AG10803 (cell line): ENCODE data around the gene SELENON.

Source experiments
- DNase-seq: peaks from one replicate; pipeline ENCODE4 v3.0.0; 2010; ENCODE audit warnings: low read depth
- H3K4me3 ChIP-seq: 2 replicates; pipeline ENCODE4 v1.5.1; 2011; ENCODE audit warnings: mild to moderate bottlenecking, low read length, control low read depth
- TF ChIP-seq, protein P1 (sequence below): conservative IDR thresholded peaks from 2 replicates; pipeline ENCODE4 v1.5.1; 2011; ENCODE audit warnings: mild to moderate bottlenecking, low read length, control low read depth, inconsistent platforms

SELENON gene

DNA sequence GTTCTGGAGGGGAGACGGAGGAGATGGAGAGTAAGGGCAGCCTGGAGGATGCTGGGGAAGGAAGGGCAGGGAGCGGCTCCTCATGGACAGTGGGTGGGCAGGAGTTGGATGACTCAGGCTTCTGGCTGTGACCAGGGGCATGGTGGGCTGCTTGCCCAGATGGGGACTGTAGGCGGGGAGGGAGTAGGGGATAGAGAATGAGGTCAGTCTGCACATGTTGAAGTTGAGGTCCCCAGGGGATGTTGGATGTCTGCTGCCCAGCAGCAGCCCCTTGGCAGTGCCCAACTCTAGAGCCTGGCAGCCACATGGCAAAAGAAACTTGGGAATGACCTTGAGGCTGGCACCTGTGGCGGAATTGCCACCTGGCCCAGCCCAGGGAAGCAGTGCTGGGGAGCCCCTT is 6.4 kb downstream of the SELENON start:
- no peak overlapping the region for H3K4me3 ChIP-seq
- peak; percentile 60 for DNase-seq
- TF ChIP-seq, protein P1, sequence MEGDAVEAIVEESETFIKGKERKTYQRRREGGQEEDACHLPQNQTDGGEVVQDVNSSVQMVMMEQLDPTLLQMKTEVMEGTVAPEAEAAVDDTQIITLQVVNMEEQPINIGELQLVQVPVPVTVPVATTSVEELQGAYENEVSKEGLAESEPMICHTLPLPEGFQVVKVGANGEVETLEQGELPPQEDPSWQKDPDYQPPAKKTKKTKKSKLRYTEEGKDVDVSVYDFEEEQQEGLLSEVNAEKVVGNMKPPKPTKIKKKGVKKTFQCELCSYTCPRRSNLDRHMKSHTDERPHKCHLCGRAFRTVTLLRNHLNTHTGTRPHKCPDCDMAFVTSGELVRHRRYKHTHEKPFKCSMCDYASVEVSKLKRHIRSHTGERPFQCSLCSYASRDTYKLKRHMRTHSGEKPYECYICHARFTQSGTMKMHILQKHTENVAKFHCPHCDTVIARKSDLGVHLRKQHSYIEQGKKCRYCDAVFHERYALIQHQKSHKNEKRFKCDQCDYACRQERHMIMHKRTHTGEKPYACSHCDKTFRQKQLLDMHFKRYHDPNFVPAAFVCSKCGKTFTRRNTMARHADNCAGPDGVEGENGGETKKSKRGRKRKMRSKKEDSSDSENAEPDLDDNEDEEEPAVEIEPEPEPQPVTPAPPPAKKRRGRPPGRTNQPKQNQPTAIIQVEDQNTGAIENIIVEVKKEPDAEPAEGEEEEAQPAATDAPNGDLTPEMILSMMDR: no peak

GRCh38 chr1:25807480-25808390 is 7.7 kb downstream of the SELENON start:
- no peak overlapping the region for H3K4me3 ChIP-seq
- no peak for DNase-seq

DNA sequence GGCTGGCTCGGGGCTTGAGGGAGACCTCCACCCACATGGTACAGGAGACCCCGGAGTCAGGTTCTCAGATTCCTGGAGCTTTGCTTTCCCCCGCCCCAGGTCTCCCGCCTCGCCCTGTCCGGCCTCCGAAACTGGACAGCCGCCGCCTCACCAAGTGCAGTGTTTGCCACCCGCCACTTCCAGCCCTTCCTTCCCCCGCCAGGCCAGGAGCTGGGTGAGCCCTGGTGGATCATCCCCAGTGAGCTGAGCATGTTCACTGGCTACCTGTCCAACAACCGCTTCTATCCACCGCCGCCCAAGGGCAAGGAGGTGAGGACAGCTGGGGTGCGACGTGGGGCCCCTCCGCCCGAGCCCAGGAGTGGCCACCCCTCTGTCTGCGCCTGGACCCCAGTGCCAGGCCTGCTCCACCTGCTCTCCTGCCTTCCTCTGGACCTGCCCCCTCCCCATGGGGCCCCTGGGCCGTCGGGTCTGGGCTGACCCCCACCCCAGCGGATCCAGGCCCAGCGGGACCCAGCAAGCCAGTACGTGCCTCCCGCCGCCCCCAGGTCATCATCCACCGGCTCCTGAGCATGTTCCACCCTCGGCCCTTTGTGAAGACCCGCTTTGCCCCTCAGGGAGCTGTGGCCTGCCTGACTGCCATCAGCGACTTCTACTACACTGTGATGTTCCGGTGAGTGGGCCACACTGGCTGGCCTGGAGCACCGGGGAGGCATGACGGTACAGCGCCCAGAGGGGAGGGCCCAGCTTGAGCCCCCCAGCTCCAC is 8.7 kb downstream of the SELENON start:
- no peak overlapping the region for H3K4me3 ChIP-seq
- TF ChIP-seq, protein P1: no peak
- DNase-seq: no peak

More at GRCh38 chr1:25807480-25808390, 7.7 kb downstream of the SELENON start:
- TF ChIP-seq, protein P1: no peak

DNA sequence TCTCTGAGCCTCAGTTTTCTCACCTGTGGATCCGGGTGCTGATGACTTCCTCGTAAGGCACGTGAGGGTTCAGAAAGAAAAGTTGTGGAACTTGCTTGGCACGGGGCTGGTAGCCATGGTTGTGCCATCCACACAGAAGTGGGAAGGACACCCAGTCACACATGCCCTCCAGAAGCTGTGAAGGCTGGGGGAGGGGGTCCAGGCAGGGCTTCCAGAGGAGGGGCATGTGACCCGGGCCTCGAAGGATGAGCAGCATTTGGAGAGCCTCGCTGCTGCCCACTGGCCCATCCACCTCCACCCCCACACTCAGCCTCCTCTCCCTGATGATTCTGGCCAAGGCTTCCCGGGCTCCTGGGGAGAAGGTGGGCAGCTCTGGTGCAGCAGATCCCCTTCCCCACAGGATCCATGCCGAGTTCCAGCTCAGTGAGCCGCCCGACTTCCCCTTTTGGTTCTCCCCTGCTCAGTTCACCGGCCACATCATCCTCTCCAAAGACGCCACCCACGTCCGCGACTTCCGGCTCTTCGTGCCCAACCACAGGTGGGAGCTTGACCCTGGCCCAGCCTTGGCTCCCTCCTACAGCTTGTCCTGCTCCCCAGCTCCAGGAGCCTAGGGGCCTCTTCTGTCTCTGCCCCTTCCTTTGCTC is 9.4 kb downstream of the SELENON start:
- H3K4me3 ChIP-seq: no peak overlapping the region

DNA sequence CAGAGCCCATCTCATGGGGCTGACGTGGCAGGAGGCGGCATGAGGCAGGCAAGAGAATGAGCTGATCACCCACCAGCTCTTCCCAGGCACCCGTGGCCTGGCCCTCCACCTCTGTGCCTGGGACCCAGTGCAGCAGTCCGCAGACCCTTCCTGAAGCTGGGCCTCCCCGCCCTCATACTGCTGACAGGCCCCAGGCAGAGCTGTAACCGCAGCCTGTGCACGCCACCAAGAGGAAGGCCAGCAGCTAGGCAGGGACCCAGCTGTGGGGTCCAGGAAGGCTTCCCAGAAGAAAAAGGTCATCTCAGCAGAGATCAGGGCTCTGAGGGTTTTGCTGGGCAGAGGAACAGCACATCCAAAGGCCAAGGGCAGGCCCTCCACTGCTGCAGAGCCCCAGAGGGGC is 9.9 kb downstream of the SELENON start:
- no peak for DNase-seq
- H3K4me3 ChIP-seq: no peak overlapping the region
- TF ChIP-seq, protein P1: no peak

More for the DNA sequence above, 9.4 kb downstream of the SELENON start:
- no peak for DNase-seq
- TF ChIP-seq, protein P1: no peak

DNA sequence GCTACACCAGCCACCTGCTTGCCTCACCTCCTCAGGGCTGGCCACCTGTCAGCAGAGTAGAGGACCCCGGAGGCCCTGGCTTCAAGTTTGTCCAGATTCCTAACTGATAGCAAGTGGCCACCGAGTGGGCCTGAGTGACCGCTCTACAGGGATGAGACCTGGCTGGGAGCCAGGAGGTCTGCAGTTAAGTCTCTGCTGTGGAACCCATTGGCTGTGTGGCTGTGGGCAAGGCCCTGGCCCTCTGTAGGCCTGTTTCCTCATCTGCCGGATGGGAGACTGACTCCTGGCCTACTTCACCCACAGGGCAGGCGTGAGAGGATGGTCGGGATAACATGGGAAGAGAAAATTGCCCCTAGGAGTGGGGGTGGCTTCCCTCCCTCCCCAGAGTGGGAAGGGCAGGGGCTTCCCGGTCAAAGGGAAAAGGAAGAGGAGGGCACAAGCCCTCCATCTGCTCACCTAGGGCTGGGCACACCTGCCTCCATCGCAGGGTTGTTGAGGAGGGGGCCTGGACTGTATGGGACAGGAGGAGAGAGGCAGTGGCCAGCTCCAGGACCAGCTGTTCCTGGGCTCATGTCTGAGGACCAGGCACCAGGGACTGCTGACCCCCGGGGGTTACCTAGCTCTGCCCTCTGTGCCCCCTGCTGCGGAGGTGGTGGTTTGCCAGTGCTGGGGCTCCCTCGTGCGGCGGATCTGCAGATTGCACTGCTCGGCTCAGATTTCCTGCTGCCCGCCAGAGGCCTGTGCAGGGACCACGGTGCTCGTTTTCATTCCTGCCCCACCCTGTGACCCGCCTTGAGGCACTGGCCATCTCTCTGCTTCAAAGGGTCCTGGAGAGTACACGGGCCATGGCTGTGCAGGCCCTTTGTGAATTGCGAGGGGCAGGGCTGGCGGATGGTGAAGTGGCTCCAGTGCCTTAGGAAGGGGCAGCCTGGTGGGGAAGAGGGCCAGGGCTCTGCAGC is 10.6 kb downstream of the SELENON start:
- H3K4me3 ChIP-seq: no peak overlapping the region
- DNase-seq: peak; percentile 43
- TF ChIP-seq, protein P1: peak; percentile 86
